Osteocyte (in vitro differentiated cells): ENCODE measurements around the gene GPRIN1. TPM values are rescaled to one million over a fixed set of nuclear protein-coding genes. Genes with fewer than 3 reads are reported as not detected.

ENCODE experiments used
- DNase-seq: peaks from one replicate; pipeline ENCODE4 v3.0.0; 2021; ENCODE audit warnings: mixed read lengths; ENCODE audit not compliant: unreplicated experiment; ENCODE audit errors: extremely low spot score
- H3K27ac Mint-ChIP-seq: one replicate; pipeline ENCODE4 v1.8.0; 2021; ENCODE audit warnings: mild to moderate bottlenecking, mixed read lengths; ENCODE audit not compliant: unreplicated experiment
- H3K27me3 Mint-ChIP-seq: one replicate; pipeline ENCODE4 v1.8.0; 2021; ENCODE audit warnings: mixed read lengths; ENCODE audit not compliant: unreplicated experiment
- H3K36me3 Mint-ChIP-seq: one replicate; pipeline ENCODE4 v1.8.0; 2021; ENCODE audit warnings: mixed read lengths; ENCODE audit not compliant: unreplicated experiment
- H3K4me1 Mint-ChIP-seq: one replicate; pipeline ENCODE4 v1.8.0; 2021; ENCODE audit warnings: mixed read lengths; ENCODE audit not compliant: unreplicated experiment
- H3K4me3 Mint-ChIP-seq: one replicate; pipeline ENCODE4 v1.8.0; 2021; ENCODE audit warnings: mild to moderate bottlenecking, moderate library complexity, mixed read lengths; ENCODE audit not compliant: unreplicated experiment
- H3K9me3 Mint-ChIP-seq: one replicate; pipeline ENCODE4 v1.8.0; 2021; ENCODE audit warnings: mixed read lengths; ENCODE audit not compliant: unreplicated experiment
- total RNA-seq: library from RNA; stranded (reverse); gene quantifications from 2 replicates; pipeline ENCODE4 v1.2.1, GENCODE V29; 2021
- TF ChIP-seq, protein P1 (sequence below): fragments of 200-600 bp; sonication (generic); IDR thresholded peaks from 2 replicates; pipeline ENCODE4 v1.5.0; 2021; ENCODE audit warnings: antibody characterized with exemption, mild to moderate bottlenecking, moderate library complexity

GPRIN1 gene
- total RNA-seq, 1 donor from 2014 or later, result 1.6 TPM

- Mint-ChIP-seq H3K27me3 (peaks cover 6% of the 10 kb centered on the region), H3K36me3 (no peaks in the 10 kb centered on the region), H3K27ac (no peak overlapping the region), H3K4me1 (no peaks in the 10 kb centered on the region), H3K9me3 (no peaks in the 10 kb centered on the region), H3K4me3 (no peak overlapping the region)
- no peak for DNase-seq
- TF ChIP-seq, protein P1, sequence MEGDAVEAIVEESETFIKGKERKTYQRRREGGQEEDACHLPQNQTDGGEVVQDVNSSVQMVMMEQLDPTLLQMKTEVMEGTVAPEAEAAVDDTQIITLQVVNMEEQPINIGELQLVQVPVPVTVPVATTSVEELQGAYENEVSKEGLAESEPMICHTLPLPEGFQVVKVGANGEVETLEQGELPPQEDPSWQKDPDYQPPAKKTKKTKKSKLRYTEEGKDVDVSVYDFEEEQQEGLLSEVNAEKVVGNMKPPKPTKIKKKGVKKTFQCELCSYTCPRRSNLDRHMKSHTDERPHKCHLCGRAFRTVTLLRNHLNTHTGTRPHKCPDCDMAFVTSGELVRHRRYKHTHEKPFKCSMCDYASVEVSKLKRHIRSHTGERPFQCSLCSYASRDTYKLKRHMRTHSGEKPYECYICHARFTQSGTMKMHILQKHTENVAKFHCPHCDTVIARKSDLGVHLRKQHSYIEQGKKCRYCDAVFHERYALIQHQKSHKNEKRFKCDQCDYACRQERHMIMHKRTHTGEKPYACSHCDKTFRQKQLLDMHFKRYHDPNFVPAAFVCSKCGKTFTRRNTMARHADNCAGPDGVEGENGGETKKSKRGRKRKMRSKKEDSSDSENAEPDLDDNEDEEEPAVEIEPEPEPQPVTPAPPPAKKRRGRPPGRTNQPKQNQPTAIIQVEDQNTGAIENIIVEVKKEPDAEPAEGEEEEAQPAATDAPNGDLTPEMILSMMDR, result no peak
These were observed 44.1 kb downstream of the GPRIN1 start for GRCh38 chr5:176565760-176566288.

DNA sequence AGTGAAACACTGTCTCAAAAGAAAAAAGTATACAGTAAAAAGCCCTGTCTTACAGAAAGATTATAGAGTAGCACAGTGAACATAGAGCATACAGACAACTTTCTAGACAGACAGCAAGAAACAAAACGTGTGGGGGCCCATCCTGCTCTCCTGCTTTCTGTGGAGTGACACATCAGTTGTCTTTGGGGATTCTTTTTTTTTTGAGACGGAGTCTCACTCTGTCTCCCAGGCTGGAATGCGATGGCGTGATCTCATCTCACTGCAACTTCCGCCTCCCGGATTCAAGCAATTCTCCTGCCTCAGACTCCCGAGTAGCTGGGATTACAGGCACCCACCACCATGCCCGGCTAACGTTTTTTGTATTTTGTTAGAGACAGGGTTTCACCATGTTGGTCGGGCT lies 46.0 kb downstream of the GPRIN1 start:
- TF ChIP-seq, protein P1, result no peak
- no peaks in the 10 kb centered on the region for H3K4me1 Mint-ChIP-seq
- no peak overlapping the region for H3K4me3 Mint-ChIP-seq
- H3K36me3 Mint-ChIP-seq, result no peaks in the 10 kb centered on the region
- no peak for DNase-seq
- no peaks in the 10 kb centered on the region for H3K9me3 Mint-ChIP-seq
- H3K27me3 Mint-ChIP-seq, result peaks cover 8% of the 10 kb centered on the region
- no peak overlapping the region for H3K27ac Mint-ChIP-seq

GRCh38 chr5:176562189-176562588 lies 47.8 kb downstream of the GPRIN1 start:
- H3K4me3 Mint-ChIP-seq, result no peak overlapping the region
- no peaks in the 10 kb centered on the region for H3K4me1 Mint-ChIP-seq
- H3K36me3 Mint-ChIP-seq, result no peaks in the 10 kb centered on the region
- H3K27ac Mint-ChIP-seq, result no peak overlapping the region
- H3K9me3 Mint-ChIP-seq, result no peaks in the 10 kb centered on the region
- peaks cover 8% of the 10 kb centered on the region for H3K27me3 Mint-ChIP-seq
- no peak for DNase-seq
- TF ChIP-seq, protein P1, result no peak

- Mint-ChIP-seq H3K36me3 (no peaks in the 10 kb centered on the region), H3K4me3 (no peak overlapping the region), H3K9me3 (no peaks in the 10 kb centered on the region), H3K4me1 (peaks cover 3% of the 10 kb centered on the region), H3K27me3 (peaks cover 8% of the 10 kb centered on the region), H3K27ac (no peak overlapping the region)
- TF ChIP-seq, protein P1, result no peak
- DNase-seq, result no peak
These were observed 48.7 kb downstream of the GPRIN1 start for GRCh38 chr5:176561259-176561658.

DNA sequence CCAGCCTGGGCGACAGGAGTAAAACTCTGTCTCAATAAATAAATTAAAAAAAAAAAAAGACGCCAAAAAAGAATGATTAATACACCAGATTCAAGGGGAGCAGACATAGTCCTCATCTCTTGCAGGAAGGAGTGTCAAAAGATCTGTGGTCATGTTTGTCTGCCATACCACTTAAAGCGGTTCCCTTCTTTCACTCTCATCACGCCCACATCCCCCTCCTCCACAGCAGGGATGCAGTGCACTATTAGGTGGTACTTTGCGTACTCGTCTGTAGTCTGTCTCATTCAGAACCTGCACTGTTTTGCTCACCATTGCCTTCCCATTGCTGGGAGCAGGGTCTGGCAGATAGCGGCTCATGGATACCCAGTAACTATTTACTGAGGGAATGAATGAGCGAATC lies 49.6 kb downstream of the GPRIN1 start:
- peaks cover 7% of the 10 kb centered on the region for H3K4me1 Mint-ChIP-seq
- no peak overlapping the region for H3K4me3 Mint-ChIP-seq
- no peak for DNase-seq
- H3K27me3 Mint-ChIP-seq, result peaks cover 8% of the 10 kb centered on the region
- TF ChIP-seq, protein P1, result no peak
- H3K9me3 Mint-ChIP-seq, result no peaks in the 10 kb centered on the region
- H3K27ac Mint-ChIP-seq, result no peak overlapping the region
- no peaks in the 10 kb centered on the region for H3K36me3 Mint-ChIP-seq
